Cerebellar cortex (tissue), 1 donor: Measurements from ENCODE around the gene SFT2D1.
"Not testable (repeated sequence)": the region's sequence is repeated elsewhere in the genome, so short reads cannot be mapped to it uniquely, and the experiment has no call there.

Experiments
- DNase-seq: peaks from one replicate; pipeline ENCODE4 v3.0.0-alpha.2; 2015; ENCODE audit warnings: low spot score

Gene SFT2D1

DNA sequence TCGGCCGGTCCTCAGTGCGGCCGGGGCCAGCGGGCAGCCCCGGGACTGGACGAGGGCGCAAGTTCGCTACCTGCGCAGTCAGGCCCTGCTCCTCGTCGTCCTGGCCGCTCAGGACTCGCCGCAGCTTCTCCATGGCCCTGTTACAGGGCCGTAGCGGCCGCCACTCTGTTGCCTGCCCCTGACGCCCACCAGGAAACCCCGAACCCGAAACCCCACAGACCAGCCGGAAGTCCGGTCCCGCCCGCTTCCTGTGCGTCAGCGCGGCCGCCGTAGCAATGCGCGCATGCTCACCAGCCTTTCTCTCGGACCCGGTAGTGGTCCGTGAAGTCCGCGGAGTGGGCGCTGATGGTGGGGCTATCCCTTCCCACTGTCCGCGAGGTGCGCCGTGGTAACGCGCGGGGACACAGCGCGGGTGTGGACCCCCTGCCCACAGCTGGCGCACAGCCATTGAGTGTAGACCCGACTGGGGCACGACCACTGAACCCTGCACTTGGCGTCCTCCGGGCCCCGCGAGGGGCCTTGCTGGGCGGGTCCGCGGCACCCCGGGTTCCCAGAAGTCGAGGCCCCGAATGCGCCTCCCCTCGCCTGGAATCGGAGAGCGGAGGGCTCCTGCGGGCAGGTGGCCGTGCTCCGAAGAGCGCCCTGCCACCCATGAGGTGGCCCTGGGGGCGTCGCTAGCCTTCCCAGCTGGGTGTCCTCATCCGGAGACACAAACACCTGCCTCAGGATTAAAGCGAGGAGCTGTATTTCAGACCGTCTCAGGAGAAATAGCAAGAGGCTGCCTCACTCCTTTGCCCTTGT, at the start of gene SFT2D1:
SFT2D1 (minus strand) TSS at position 197 of the 801 bp plus-strand sequence; CDS start at position 133, 64 bp downstream.
- DNase-seq: peak; percentile 77

DNA sequence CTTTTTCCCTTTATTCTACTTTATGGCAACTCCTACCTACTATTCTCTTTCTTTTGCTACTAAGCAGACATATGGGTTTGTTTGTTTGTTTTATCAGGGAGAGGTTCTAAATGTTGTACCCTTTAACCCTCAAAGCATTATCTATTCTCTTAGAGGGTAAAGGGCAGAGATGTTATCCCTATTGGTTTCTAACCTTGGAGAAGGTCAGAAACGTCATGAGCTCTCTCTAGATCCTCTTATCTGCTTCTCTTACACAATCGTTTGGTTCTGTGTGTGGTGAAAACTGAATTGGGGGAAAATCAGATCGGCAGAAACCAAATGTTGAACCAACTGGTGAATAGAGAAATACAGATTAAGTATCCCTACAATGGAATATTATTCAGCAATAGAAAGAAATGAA, 46.8 kb upstream of the SFT2D1 start:
- DNase-seq: no peak

DNA sequence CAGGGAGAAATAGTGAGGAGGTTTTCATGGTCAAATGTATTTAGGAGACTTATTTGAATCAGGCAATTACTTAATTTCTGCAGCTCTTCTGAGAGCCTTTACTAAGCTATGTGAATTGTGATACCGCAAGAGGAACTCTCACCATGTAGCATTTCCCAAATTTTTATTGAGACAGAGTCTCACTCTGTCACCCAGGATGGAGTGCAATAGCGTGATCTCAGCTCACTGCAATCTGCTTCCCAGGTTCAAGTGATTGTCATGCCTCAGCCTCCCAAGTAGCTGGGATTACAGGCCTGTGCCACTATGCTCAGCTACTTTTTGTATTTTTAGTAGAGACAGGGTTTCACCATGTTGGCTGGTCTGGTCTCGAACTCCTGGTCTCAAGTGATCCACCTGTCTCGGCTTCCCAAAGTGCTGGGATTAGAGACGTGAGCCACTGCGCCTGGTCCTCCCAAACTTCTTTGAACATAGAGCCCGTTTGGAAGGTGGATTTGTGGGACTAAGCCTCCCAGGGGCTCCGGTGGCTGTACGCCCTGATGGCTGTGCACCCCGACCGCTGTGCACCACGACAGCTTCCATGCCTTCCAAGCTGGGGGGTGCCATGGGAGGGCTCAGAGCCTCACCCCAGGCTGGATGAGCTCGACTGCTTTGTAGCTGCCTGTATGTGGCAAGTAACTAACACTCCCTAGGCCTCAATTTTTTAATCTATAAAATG, 46.1 kb upstream of the SFT2D1 start:
- no peak for DNase-seq

DNA sequence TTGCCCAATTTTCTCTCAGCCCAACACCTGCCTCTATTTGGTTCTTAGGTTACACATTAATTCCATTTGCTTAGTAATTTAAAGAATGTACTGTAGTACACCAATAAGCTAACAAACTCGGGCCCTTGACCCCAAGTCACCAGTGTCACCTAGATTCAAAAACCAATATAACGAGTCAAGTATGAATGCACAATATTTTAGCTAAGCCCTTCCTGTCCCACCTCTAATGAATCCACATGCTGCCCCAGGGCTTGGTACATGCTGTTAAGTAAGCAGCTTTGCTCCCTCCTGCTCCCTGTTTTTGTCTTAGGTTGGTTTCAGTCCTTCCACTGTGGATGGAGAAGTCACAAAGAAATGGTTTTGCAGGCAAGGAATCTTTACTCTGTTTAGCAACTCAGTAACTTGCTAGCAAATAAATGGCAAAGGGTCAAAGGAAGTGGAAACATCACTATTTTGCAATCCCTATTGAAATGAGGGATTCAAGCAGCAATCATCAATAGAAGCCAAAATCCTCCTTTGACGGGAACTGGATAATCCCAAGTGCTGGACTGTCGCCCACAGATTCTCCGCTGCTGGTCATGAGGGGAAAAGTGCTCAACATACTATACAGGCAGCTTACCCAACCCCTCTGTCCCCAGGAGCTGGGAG, 45.4 kb upstream of the SFT2D1 start:
- no peak for DNase-seq

DNA sequence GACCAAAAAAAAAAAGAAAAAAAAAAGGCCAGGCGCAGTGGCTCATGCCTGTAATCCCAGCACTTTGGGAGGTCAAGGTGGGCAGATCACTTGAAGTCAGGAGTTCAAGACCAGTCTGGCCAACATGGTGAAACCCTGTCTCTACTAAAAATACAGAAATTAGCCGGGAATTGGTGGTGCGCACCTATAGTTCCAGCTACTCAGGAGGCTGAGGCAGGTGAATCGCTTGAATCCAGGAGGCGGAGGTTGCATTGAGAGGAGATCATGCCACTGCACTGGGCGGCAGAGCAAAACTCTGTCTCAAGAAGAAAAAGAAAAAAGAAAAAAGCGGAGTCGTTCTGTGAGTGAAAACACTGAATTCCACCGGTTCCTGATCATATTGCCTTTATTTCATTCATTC, 44.8 kb upstream of the SFT2D1 start:
- DNase-seq: not testable (repeated sequence)

DNA sequence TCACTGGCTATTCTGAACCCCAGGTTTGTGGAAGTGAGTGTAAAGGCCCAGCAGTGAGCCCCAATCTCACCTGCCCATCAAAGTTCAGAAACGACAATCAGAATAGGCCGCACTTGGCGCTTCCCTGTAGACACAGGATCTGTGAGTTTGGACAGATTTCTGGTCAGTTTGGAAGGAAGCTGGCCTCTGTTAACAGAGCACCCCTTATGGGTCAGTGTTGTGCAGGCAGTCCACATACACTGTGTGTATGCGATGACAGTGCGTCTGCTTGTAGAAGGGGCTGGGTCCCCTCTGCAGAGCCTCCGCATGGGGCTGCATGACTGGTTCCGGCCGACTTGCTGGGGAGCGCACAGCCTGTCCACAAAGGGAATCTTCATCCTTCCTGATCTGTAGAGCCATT, 43.8 kb upstream of the SFT2D1 start:
- no peak for DNase-seq

DNA sequence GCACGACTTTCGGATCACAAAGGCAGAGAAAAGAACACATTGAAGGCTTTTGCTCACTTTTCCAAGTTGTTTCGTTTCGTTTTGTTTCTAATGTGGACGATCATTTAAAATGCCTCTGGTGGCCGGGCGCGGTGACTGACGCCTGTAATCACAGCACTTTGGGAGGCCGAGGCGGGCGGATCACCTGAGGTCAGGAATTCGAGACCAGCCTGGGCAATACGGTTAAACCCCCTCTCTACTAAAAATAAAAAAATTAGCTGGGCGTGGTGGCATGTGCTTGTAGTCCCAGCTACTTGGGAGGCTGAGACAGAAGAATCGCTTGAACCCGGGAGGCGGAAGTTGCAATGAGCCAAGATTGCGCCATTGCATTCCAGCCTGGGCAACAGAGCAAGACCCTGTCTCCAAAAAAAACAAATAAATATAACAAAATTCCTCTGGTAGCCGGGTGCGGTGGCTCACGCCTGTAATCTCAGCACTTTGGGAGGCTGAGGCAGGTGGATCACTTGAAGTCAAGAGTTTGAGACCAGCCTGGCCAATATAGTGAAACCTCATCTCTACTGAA, 41.5 kb upstream of the SFT2D1 start:
- not testable (repeated sequence) for DNase-seq

DNA sequence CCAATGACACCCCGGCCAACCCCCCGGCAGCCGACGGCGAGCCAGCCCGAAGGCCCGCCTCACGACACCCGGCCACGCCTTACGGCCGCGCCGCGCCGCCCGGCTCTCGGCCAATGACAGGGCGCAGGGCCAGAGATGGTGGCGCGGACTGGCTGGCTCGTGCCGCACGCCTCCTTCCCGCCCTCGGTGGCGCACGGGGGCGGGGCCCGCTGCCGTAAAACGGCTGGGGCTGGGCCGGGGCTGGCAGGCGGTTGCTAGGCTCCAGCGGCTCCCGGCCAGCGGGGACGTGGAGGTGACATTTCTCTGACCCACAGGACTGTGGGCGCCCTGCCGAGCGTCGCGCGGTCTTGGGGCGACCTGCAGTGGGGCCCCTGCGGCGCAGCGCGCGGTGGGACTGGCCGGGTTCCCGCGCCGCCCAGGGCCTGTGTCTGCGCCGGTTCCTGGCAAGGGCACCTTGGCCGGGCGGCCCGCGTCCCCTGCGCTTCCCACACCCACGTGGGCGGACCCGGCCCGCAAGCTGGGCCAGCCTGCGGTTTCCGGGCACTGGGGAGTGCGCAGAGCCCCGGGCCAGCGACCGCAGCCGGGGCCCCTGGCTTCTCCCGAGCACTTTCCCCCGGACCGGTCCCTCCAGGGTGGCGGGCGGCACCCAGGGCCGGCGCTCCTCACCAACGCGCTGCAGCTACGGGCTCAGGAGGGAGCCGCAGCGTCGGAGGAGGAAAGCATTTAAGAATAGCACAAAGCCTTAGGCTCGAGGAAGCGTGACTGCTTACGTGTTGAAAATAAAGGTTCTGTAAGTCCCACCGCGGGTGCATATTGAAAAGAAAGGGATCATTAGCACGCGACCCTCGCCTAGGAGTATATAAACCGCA, 40.8 kb upstream of the SFT2D1 start, which contains the start of gene MPC1:
MPC1 (minus strand) TSS at position 8 of the 869 bp plus-strand sequence. CDS start 64 bp downstream, outside the sequence.
- DNase-seq: peak; percentile 93

DNA sequence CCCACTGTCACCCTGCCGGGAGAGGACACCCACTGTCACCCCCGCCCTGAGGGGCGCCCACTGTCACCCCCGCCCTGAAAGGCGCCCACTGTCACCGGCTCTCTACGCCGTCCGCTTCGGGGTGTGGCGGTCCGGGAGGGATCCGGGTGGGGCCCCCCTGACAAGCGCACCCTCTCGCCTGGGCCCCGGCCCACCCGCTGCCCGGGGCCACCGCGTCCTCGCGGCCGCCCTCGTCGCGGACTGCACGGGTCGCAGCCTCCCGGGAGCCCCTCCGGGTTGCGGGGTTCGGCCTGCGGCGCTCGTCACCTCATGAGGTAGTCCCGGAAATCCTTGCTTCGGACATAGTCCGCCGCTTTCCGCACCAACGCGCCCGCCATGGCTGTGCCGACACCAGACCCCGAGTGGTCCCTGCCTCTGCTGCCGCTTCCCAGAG, 40.2 kb upstream of the SFT2D1 start:
- no peak for DNase-seq

DNA sequence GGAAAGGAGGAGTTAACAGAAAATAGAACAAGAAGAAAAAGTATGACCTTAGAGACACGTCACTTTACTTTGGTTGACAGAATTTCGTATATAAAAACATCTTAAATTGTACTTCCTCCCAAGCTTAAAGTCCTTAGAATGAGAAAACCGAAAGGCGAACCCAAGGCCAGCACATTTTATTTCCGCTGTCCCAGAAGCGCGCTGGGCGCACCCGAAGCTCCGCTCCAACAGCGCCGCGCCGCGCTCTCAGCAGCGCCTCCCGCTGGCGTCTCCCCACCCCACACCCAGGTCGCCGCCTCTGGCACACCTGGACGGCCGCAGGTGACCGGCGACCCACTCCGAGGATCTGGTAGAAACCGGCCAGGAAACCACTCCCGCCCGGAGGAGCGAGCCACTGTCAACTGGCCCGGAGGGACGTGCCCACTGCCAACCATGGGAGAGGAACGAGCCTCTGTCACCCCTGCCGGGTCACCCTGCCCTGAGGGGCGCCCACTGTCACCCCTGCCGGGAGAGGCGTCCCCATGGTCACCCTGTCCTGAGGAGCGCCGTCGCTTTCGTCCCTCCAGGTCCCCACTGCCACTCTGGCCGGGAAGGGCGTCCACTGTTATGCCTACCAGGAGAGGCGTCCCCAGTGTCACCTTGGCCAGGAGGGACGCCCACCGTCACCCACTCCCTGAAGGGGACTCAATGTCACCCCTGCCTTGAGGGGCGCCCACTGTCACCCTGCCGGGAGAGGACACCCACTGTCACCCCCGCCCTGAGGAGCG, 39.6 kb upstream of the SFT2D1 start:
- DNase-seq: peak; percentile 31

DNA sequence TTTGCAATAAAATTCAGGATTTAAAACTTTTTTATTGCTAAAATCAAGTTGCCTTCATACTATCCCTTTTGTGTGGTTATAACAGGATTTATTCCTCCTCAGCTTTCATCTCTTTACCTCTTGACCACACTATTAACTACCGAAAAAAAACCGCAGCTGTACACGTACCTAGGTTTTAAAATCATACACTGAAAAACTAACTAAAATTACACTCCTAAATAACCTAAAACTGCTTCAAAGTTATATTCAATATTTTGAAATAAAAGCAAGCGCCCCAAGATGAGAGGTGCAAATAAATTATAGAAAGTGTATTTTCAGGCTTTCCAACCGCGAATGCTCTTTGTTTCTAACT, 39.0 kb upstream of the SFT2D1 start:
- no peak for DNase-seq

DNA sequence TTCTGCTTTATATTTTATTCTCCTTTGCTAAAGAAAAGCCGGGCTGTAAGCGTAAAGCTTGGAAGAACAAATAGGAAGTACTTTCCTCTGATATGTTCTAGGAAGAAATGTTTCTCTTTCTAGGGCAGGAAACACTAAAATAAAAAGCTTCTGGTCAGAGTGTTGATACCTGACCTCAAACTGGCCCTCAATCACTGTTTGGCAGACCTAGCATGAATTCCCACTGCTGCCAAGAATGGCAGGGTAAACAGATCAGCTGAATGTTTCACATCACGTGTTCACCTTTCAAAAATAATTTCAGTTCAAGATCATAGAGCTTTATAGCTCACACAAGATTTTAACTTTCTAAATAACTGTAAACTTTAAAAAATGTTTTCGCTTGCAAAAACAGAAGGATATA, 37.5 kb upstream of the SFT2D1 start:
- no peak for DNase-seq

DNA sequence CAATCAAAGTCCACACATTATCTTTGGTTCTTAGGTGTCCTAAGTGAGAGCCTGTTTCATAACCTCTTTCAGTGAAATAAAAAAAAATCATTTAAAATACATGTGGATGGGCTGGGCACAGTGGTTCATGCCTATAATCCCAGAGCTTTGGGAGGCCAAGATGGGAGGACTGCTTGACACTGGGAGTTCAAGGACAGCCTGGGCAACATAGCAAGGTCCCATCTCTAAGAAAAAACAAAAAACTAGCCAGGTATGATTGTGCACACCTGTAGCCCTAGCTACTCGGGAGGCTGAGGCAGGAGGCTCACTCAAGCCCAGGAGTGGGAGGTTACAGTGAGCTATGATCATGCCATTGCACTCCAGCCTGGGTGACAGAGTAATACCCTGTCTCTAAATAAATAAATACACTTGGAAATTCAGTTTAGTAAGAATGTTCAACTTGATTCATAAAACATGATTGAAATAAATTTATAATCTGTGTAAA, 36.8 kb upstream of the SFT2D1 start:
- no peak for DNase-seq

DNA sequence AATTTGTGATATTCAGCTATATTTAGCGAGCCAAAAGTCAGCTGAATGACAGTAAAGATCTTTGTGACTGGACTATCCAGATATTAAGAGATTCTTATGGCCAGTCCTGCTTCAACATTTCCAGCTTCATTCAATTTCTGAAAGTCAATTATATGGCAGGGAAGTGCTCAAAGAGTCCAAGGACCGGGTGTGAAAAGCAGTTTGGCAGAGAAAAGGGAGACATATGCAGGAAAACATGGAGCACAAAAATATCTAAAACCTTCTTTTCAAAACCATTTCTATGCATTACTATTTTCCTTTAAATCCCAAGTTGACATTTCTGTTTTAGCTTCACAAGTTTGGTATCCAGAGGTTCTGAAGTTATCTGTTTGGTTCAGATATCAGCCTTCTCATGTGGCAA, 35.4 kb upstream of the SFT2D1 start:
- no peak for DNase-seq

DNA sequence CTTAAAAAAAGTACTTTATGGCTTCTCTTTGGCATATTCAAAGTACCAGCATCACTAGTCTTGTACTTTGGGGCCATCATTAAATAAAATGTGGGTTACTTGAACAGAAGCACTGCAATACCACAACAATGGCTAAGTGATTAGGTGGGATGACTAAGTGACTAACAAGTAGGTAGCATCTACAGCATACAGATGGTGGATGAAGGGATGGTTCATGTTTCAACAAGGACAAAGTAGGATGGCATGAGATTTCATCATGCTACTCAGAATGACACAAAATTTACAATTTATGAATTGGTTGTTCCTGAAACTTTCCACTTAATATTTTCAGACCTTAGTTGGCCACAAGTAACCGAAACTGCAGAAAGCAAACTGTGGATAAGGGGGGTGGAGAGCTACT, 32.7 kb upstream of the SFT2D1 start:
- no peak for DNase-seq

DNA sequence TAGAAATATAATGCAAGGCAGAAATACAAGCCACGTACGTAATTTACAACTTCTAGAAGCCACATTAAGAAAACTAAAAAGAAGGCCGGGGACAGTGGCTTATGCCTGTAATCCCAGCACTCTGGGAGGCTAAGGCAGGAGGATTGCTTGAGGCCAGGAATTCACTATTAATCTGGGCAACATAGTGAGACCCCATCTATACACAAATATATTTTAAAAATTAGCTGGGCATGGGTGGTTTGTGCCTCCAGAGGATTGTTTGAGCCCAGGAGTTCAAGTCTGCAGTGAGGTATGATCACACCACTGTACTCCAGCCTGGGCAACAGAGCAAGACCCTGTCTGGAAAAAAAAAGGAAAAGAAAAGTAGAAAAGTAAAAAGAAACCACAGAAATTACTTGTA, 28.1 kb upstream of the SFT2D1 start:
- no peak for DNase-seq

DNA sequence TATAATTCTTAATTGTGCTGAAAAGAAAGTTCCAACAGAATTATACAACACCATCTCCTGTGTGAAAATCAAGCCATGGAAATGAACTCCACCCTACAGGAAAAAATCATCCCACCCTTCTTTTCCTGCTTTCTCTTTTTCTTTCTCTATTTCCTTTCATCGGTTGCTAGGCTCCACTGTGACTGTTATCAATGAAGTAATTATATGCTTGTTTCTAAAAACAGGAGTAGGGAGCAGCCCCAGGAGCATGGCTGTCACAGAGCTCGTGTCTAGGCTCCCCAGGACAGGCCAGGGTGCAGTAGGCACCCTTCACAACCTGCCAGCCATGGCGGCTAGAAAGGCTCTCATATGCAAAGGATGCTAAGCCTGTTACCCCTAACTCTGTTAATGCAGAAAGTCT, 27.4 kb upstream of the SFT2D1 start:
- DNase-seq: no peak

DNA sequence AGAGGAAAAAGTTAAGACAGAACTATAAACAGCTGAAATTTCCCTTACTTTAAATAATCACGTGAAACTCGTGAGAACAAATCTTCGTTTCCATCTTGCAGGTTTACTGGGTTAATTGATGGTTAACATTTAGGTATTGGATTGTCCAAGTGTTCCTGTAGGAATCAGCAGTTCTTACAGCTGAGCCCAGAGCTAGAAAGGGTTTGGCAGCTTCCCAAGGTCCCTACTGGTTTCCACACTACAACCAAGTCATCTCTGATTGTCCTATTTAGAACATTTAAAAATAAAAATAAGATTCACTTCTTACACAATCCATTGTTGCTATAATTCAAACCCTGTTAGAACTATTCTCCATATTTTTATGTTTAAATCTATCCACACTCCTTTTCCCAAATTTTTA, 24.6 kb upstream of the SFT2D1 start:
- DNase-seq: no peak

DNA sequence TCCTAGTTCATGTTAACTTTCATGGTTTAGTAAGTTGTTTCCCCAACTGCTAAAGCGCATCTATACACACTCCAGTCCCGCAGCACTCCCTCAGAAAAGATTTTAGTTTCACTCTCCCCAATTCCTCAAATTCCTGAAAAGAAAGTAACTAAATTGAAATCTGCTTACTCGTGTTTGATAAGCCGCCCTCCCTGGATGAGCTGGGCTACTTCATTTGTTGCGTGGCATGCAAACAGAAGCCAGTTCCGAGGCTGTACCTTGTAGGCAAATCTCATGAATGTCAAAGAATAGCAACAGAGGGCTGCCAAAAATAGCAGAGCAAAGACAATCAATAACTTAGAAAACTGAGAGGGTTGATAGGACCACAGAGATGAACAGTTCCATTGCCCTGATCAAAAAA, 23.5 kb upstream of the SFT2D1 start:
- DNase-seq: no peak

DNA sequence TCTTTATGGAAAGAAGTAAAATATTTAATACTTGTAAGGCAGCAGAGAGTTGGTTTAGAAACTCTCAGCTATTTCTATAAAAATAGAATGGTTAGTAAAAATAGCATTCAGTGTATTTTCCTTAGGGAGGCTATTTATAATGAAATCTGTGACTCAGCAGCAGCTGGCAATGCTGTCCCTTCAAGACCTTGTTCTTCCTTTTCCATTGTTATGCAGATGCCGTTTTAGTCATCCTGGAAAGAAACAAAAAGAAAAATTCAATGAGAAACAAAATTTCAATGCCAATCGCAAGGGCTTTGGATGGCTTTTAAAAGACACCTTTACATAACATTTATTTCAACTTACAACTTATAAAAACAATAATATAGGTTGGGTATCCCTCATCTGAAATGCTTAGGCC, 22.9 kb upstream of the SFT2D1 start:
- DNase-seq: no peak

DNA sequence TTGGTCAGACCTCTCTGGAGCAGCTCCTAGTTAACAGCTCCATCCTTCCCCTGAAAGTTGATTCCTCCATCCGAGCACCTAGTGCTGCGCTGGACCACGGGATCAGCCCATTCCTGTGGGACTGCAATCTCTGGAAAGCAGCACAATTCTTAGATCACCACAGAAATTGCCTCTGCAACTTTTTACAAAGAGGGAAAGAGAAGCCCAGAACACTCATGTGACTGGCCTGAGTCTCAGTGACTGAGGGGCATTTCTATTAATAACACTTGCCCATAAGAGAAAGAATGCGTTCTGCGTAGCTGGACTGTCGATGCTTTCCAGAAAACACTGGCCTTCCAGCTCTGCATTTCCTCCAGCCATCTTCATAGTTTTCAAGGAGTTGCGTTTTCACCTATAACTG, 22.1 kb upstream of the SFT2D1 start:
- no peak for DNase-seq
